ENCODE results near the gene CNTNAP2. TPM values are rescaled to one million over a fixed set of nuclear protein-coding genes. Genes with fewer than 3 reads are reported as not detected.

The CNTNAP2 gene
- total and polyA plus RNA-seq, 8 donors, result 0.19 to 18.2 (median 0.56) TPM

DNA sequence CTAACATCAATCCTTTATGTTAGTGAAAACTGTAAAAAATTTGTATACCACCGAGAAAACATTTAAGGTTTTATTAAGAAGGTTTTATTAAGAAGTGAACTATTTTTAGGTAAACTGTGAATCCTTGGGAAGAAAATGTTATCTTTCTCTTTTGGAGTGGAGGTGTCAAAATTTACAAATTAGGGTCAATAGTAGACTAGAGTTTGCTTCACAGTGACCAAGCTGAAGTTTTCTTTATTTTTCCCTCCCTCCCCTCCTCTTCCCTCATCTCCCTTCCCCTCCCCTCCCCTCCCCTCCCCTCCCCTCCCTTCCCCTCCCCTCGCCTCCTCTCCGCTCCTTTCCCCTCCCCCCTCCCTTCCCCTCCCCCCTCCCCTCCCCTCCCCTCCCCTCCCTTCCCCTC, 168.8 kb downstream of the CNTNAP2 start:
- no peaks in the 10 kb centered on the region for H3K36me3 ChIP-seq
- no peak overlapping the region for H3K27ac ChIP-seq
- TF ChIP-seq POLR2AphosphoS5 (IDR thresholded peaks at IDR 0.05), result no peak
- no peak for TF ChIP-seq POLR2A (IDR thresholded peaks at IDR 0.05)
- TF ChIP-seq, protein P1, sequence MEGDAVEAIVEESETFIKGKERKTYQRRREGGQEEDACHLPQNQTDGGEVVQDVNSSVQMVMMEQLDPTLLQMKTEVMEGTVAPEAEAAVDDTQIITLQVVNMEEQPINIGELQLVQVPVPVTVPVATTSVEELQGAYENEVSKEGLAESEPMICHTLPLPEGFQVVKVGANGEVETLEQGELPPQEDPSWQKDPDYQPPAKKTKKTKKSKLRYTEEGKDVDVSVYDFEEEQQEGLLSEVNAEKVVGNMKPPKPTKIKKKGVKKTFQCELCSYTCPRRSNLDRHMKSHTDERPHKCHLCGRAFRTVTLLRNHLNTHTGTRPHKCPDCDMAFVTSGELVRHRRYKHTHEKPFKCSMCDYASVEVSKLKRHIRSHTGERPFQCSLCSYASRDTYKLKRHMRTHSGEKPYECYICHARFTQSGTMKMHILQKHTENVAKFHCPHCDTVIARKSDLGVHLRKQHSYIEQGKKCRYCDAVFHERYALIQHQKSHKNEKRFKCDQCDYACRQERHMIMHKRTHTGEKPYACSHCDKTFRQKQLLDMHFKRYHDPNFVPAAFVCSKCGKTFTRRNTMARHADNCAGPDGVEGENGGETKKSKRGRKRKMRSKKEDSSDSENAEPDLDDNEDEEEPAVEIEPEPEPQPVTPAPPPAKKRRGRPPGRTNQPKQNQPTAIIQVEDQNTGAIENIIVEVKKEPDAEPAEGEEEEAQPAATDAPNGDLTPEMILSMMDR (IDR thresholded peaks at IDR 0.05), result no peak
- no peak for TF ChIP-seq EP300 (IDR thresholded peaks at IDR 0.05)
- no peaks in the 10 kb centered on the region for H3K4me1 ChIP-seq
- WGBS, 5 donors, result 72 to 94% (median 85%) methylated on average over 1 of the region's 3 CpGs
- no peak for DNase-seq
- intact Hi-C loops (cut with DNase I; ENCODE audit: low total_unique reads), result no loop called here
- H3K27me3 ChIP-seq, result no peaks in the 10 kb centered on the region
- no peak overlapping the region for H3K4me3 ChIP-seq
- H3K9me3 ChIP-seq, result no peaks in the 10 kb centered on the region

DNA sequence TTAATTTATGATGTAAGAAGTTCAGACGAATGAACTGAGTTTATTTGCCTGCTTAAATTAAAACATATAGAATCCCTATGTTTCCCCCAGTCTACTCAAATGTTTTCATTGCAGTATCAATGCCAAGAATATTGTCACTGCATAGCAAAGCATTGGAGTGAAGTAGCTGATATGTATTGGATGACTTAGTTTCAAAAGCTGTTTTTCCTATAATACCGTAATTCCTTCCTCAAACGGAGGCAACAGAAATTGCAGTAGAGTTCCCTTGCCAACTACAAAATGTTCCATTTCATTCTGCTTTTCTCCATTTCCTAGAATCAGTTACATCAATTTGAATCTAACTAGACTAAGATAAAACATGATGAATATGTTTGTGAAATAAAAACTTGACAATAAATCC, 174.1 kb downstream of the CNTNAP2 start:
- no peak for TF ChIP-seq POLR2AphosphoS5 (IDR thresholded peaks at IDR 0.05)
- TF ChIP-seq, protein P1 (IDR thresholded peaks at IDR 0.05), result no peak
- TF ChIP-seq POLR2A (IDR thresholded peaks at IDR 0.05), result no peak
- TF ChIP-seq EP300 (IDR thresholded peaks at IDR 0.05), result no peak
- intact Hi-C loops (cut with DNase I; ENCODE audit: low total_unique reads), result no loop called here
- DNase-seq, result no peak
- WGBS, 5 donors, result 80 to 87% (median 83%) methylated on average over 3 of the region's 3 CpGs
- Histone ChIP-seq H3K4me3 (no peak overlapping the region), H3K36me3 (no peaks in the 10 kb centered on the region), H3K4me1 (no peaks in the 10 kb centered on the region), H3K27me3 (no peaks in the 10 kb centered on the region), H3K9me3 (no peaks in the 10 kb centered on the region), H3K27ac (no peak overlapping the region)

DNA sequence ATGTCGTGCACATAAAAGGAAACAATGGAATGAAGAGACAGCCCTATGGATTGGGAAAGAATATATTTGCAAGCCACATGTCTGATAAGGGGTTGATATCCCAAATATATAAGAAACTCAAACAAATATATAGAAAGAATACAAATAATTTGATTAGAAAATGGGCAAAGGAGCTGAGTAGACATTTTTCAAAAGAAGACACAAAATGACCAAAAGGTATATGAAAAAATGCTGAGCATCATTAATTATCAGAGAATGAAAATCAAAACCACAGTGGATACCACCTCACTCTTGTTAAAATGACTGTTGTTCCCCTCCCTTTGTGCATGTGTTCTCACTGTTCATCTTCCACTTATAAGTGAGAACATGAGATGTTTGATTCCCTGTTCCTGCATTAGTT, 175.3 kb downstream of the CNTNAP2 start:
- 47 to 75% (median 61%) methylated on average over 1 of the region's 1 CpG for WGBS, 5 donors
- Histone ChIP-seq H3K27ac (no peak overlapping the region), H3K27me3 (no peaks in the 10 kb centered on the region), H3K4me3 (no peak overlapping the region), H3K4me1 (no peaks in the 10 kb centered on the region), H3K36me3 (no peaks in the 10 kb centered on the region), H3K9me3 (no peaks in the 10 kb centered on the region)
- DNase-seq, result no peak
- intact Hi-C loops (cut with DNase I; ENCODE audit: low total_unique reads), result no loop called here
- TF ChIP-seq, protein P1 (IDR thresholded peaks at IDR 0.05), result no peak
- TF ChIP-seq POLR2A (IDR thresholded peaks at IDR 0.05), result no peak
- no peak for TF ChIP-seq EP300 (IDR thresholded peaks at IDR 0.05)
- TF ChIP-seq POLR2AphosphoS5 (IDR thresholded peaks at IDR 0.05), result no peak

DNA sequence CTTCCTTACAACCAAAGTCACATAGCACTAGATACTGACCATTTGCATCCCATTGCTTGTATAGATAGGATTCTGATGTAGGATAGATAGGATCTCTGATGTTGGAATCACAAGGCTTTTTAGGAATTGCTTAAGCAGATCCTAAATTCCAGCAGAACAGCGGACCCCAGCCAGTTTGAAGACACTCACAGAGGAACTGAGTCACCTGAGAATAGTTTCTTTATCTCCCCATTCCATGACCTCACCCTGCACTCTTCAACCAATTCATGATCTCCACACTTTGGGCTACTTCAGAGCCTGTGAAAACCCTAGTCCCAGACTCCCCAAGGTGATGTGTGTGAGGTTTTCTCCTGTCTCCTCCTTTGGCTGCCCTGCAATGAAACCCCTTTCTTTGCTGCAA, 179.4 kb downstream of the CNTNAP2 start:
- H3K27me3 ChIP-seq, result no peaks in the 10 kb centered on the region
- no peak for DNase-seq
- H3K9me3 ChIP-seq, result no peaks in the 10 kb centered on the region
- no peaks in the 10 kb centered on the region for H3K4me1 ChIP-seq
- WGBS, 5 donors, result 68 to 92% (median 83%) methylated on average over 1 of the region's 1 CpG
- no peak overlapping the region for H3K4me3 ChIP-seq
- TF ChIP-seq EP300 (IDR thresholded peaks at IDR 0.05), result no peak
- intact Hi-C loops (cut with DNase I; ENCODE audit: low total_unique reads), result no loop called here
- no peaks in the 10 kb centered on the region for H3K36me3 ChIP-seq
- H3K27ac ChIP-seq, result no peak overlapping the region

DNA sequence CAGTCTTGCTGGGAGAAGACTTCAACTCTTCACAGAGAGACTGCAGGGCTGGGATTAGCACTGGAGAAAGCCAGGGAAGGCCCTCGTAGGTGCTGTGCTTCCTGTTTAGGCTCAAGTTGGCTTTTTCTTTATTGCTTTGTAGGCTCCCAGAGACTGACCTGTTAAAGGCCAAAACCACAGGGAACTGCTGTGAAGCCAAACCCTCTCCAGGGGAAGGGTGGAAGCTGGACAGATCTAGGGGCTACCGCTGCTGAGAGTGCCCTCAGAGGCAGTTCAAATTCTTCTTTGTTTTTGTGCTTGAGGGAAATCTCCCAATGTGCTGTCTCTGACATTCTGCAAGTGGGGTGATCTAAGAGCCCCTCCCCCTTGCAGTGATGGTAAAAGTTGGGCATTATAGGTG, 198.4 kb downstream of the CNTNAP2 start:
- no peaks in the 10 kb centered on the region for H3K9me3 ChIP-seq
- no peak overlapping the region for H3K27ac ChIP-seq
- H3K36me3 ChIP-seq, result no peaks in the 10 kb centered on the region
- intact Hi-C loops (cut with DNase I; ENCODE audit: low total_unique reads), result no loop called here
- DNase-seq, result no peak
- H3K27me3 ChIP-seq, result no peaks in the 10 kb centered on the region
- 43 to 66% (median 56%) methylated on average over 2 of the region's 2 CpGs for WGBS, 5 donors
- no peaks in the 10 kb centered on the region for H3K4me1 ChIP-seq
- H3K4me3 ChIP-seq, result no peak overlapping the region
- TF ChIP-seq EP300 (IDR thresholded peaks at IDR 0.05) (no peak), POLR2AphosphoS5 (IDR thresholded peaks at IDR 0.05) (no peak), POLR2A (IDR thresholded peaks at IDR 0.05) (no peak)
- TF ChIP-seq, protein P1 (IDR thresholded peaks at IDR 0.05), result no peak

Data from stomach (tissue), 9 donors.